ENCODE data around the gene STX5. TPM values are rescaled to one million over a fixed set of nuclear protein-coding genes. Genes with fewer than 3 reads are reported as not detected.

Gene STX5
- total RNA-seq, 2 experiments from 2014 or later: 22.0 to 22.8 TPM

DNA sequence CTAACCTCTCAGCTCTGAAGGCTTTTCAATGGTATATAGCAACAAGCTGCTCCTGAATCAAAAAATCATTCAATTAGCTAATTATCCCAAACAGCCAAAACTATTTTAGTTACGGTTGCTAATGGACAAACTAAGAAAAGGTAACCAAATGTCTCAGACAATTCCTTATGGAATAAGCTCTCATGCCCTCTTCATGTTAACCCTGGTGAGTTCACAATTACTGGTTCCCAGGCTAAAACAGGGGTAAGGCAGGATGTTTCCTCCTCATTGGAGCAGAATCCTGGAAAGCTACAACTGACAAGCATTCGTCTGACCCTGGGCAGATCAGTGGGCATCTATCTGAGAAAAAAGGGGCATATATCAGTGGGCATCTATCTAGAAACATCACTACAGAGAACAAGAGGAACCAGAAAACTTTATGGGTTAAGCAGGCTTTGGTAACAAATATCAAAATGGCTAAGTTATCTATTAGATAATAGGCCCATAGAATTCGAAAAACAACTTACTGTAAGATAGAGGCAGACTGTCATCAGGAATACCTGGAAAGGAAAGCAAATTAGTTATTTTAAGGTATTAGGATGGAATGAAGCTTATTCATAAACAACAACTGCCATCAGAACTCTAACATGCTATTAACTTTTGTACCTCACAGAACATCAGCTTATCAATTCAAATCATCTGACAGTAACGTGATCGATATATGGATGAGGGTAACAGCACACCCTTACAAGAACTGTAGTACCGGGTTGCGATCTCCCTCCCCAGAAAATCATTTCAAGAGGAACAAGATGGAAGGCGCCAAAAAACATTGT lies 22.4 kb upstream of the STX5 start:
- H3K9me3 Mint-ChIP-seq: no peaks in the 10 kb centered on the region
- POLR2A ChIA-PET: interaction anchor here (0.6 to 13.1 kb wide), 31 partner anchors 10 to 1471 kb away, joined by 3 to 997 read pairs (median 14); partner anchors contain the start of genes BSCL2, C11orf98, CSKMT and EEF1G
- peaks cover 70% of the 10 kb centered on the region for H3K36me3 Mint-ChIP-seq (ENCODE audit: low read depth)
- TF ChIP-seq, protein P1, sequence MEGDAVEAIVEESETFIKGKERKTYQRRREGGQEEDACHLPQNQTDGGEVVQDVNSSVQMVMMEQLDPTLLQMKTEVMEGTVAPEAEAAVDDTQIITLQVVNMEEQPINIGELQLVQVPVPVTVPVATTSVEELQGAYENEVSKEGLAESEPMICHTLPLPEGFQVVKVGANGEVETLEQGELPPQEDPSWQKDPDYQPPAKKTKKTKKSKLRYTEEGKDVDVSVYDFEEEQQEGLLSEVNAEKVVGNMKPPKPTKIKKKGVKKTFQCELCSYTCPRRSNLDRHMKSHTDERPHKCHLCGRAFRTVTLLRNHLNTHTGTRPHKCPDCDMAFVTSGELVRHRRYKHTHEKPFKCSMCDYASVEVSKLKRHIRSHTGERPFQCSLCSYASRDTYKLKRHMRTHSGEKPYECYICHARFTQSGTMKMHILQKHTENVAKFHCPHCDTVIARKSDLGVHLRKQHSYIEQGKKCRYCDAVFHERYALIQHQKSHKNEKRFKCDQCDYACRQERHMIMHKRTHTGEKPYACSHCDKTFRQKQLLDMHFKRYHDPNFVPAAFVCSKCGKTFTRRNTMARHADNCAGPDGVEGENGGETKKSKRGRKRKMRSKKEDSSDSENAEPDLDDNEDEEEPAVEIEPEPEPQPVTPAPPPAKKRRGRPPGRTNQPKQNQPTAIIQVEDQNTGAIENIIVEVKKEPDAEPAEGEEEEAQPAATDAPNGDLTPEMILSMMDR (IDR thresholded peaks at IDR 0.05): no peak
- DNase-seq: no peak
- no peak for ATAC-seq
- H3K4me3 Mint-ChIP-seq: peak overlapping the region; percentile 95
- peak overlapping the region; percentile 95 for H3K27ac Mint-ChIP-seq
- CTCF ChIA-PET: interaction anchor here (0.6 to 1.8 kb wide), 7 partner anchors 8 to 83 kb away, joined by 3 to 9 read pairs (median 3); partner anchors contain the start of genes SLC3A2, TAF6L, TMEM179B and WDR74
- H3K4me1 Mint-ChIP-seq (ENCODE audit: low read depth): peaks cover 48% of the 10 kb centered on the region
- intact Hi-C loops (cut with micrococcal nuclease): no loop called here
- no peaks in the 10 kb centered on the region for H3K27me3 Mint-ChIP-seq

DNA sequence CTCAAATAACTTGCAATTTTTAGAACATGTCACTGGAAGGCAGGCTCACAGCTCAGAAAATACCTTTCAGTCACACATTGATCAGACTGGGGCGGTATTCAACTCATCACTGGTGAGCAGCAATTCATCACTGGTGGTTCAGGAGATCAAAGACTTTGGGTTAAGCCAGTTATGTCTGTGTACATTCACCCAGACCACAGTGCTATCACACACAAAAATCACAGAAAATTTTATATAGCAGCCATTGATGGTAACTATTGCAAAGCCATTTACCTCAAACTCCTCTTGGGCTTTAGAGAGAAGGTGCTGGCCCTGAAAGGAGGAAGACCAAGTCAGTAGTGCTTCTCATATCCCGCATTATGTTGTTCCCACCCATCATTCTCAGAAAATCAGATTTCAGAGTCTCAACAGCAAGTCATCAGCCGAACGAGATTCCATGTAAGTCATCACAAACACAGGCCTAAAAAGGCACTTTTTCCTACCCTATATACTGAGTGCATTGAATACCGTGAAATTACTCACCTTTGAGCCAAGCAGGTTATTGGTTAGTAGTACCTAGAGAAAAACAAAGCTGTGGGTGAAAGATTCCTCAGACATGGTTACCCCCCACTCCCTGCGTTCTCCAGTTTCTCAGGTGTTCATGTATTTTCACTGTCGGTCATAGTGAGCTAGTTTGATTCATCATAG lies 21.6 kb upstream of the STX5 start:
- TF ChIP-seq, protein P1 (IDR thresholded peaks at IDR 0.05): no peak
- H3K27ac Mint-ChIP-seq: peak overlapping the region; percentile 95
- no peak for ATAC-seq
- intact Hi-C loops (cut with micrococcal nuclease): loop anchor here (1.0 kb wide), 1 partner anchor 12 kb away; no protein-coding TSS in a partner anchor
- peaks cover 47% of the 10 kb centered on the region for H3K4me1 Mint-ChIP-seq (ENCODE audit: low read depth)
- DNase-seq: no peak
- peaks cover 68% of the 10 kb centered on the region for H3K36me3 Mint-ChIP-seq (ENCODE audit: low read depth)
- peak overlapping the region; percentile 95 for H3K4me3 Mint-ChIP-seq
- no peaks in the 10 kb centered on the region for H3K27me3 Mint-ChIP-seq
- ChIA-PET POLR2A (interaction anchor here (0.6 to 13.1 kb wide), 24 partner anchors 11 to 1472 kb away, joined by 3 to 997 read pairs (median 27); partner anchors contain the start of genes C11orf98, CSKMT, EEF1G and HNRNPUL2), CTCF (interaction anchor here (0.6 to 2.9 kb wide), 6 partner anchors 8 to 66 kb away, joined by 3 to 12 read pairs (median 5); partner anchors contain the start of genes SLC3A2 and TMEM179B)
- no peaks in the 10 kb centered on the region for H3K9me3 Mint-ChIP-seq

- Mint-ChIP-seq H3K27ac (peak overlapping the region; percentile 95), H3K36me3 (ENCODE audit: low read depth) (peaks cover 60% of the 10 kb centered on the region), H3K4me1 (ENCODE audit: low read depth) (peaks cover 39% of the 10 kb centered on the region), H3K27me3 (no peaks in the 10 kb centered on the region), H3K4me3 (peak overlapping the region; percentile 95), H3K9me3 (no peaks in the 10 kb centered on the region)
- ChIA-PET POLR2A (interaction anchor here (0.6 to 13.1 kb wide), 14 partner anchors 13 to 261 kb away, joined by 3 to 997 read pairs (median 20); partner anchors contain the start of genes C11orf98, CSKMT, HNRNPUL2 and LBHD1), CTCF (interaction anchor here (1.1 to 2.9 kb wide), 2 partner anchors 11 to 66 kb away, joined by 3 to 12 read pairs; partner anchors contain the start of gene TMEM179B)
- intact Hi-C loops (cut with micrococcal nuclease): loop anchor here (1.0 kb wide), 1 partner anchor 11 kb away; no protein-coding TSS in a partner anchor
- DNase-seq (no peak), ATAC-seq (no peak)
- TF ChIP-seq, protein P1 (IDR thresholded peaks at IDR 0.05): no peak
Observed at GRCh38 chr11:62852523-62853188, 20.8 kb upstream of the STX5 start.

DNA sequence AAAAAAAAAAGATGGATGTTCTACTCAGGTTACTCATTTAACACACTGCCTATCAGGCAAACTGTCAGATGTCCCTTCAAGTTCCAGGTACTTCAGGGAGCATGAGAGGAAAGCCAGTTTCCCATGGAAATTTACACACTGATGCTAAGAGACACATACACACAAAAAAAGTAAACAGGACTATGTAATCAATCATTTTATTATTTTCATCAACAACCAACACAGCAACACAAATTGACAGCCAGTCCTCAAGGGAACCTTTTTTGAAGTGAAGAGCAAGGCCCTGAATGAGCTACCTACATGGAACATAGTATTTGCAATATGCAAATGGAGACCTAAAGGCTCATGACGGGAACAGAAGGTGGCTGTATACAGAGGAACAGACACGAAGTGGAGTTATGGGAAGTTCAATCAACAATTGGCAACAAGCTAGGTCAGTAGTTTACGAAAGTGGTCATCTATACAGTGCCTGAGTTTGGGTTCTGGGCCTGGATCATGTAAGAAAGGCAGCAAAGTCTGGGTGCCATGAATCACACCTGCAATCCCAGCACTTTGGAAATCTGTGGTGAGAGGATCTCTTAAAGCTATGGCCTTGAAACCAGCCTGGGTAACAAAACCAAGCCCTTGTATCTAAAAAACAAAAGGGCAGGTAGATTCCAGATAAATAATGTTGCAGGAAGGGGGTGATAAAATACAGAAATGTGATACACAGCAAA lies 20.1 kb upstream of the STX5 start:
- Mint-ChIP-seq H3K9me3 (no peaks in the 10 kb centered on the region), H3K27ac (peak overlapping the region; percentile 95), H3K4me3 (peak overlapping the region; percentile 95), H3K36me3 (ENCODE audit: low read depth) (peaks cover 53% of the 10 kb centered on the region), H3K27me3 (no peaks in the 10 kb centered on the region), H3K4me1 (ENCODE audit: low read depth) (peaks cover 38% of the 10 kb centered on the region)
- TF ChIP-seq, protein P1 (IDR thresholded peaks at IDR 0.05): no peak
- no peak for DNase-seq
- intact Hi-C loops (cut with micrococcal nuclease): no loop called here
- CTCF ChIA-PET: interaction anchor here (1.1 to 2.9 kb wide), 2 partner anchors 12 to 65 kb away, joined by 3 to 12 read pairs; partner anchors contain the start of gene TMEM179B
- POLR2A ChIA-PET: interaction anchor here (0.6 to 13.1 kb wide), 15 partner anchors 12 to 261 kb away, joined by 3 to 997 read pairs (median 5); partner anchors contain the start of genes C11orf98, CSKMT, HNRNPUL2 and LBHD1
- no peak for ATAC-seq
